NK-92 (cell line): ENCODE data around the gene MRNIP.
"Not testable (repeated sequence)": the region's sequence is repeated elsewhere in the genome, so short reads cannot be mapped to it uniquely, and the experiment has no call there.

Source experiments
- DNase-seq: peaks from one replicate; lab custom pipeline; 2025; ENCODE audit not compliant: unreplicated experiment; lab: John Stamatoyannopoulos, UW

MRNIP gene

DNA sequence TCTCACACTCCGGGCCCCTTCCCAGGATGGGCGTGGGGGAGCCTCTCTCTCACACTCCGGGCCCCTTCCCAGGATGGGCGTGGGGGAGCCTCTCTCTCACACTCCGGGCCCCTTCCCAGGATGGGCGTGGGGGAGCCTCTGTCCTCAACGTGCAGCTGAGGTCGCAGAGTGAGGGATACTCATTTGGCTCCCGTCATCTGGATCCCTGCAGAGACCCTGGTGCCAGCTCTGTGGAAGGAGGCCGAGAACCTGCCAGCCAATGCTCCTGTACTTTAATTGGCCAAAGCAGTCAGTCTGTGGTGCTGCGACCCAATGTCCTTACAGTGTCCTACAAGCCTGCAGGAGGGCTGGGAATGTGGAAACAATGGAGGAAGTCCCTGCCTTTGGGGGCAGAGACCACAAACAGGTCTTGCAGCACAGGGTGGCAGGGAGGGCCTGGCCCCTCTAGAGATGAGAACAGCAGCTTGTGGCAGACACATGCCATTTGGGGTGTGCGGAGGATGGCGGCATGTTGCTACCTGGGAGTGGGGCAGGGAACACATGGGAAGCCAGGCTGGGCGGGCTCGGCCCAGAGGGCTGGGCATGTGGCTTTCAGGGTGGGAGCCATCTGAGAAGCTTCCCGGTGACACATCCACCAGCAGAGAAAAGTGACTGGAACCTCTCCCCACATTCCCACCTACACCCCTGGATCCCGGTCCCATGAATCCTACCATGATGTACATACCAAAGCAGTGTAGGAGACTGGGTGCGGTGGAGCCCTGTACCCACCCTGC is 13.6 kb upstream of the MRNIP start:
- DNase-seq: no peak

DNA sequence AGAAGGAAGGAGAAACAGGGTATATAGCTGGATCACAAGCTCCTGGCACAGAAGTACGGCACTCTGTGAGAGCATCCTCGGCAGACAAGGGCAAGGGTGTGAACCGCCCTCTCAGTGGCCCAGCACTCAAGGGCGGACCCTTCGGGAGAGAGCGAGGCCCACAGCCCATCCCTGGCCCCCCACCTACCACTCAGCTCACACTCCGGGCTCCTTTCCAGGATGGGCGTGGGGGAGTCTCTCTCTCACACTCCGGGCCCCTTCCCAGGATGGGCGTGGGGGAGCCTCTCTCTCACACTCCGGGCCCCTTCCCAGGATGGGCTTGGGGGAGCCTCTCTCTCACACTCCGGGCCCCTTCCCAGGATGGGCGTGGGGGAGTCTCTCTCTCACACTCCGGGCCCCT is 12.9 kb upstream of the MRNIP start:
- DNase-seq: not testable (repeated sequence)

DNA sequence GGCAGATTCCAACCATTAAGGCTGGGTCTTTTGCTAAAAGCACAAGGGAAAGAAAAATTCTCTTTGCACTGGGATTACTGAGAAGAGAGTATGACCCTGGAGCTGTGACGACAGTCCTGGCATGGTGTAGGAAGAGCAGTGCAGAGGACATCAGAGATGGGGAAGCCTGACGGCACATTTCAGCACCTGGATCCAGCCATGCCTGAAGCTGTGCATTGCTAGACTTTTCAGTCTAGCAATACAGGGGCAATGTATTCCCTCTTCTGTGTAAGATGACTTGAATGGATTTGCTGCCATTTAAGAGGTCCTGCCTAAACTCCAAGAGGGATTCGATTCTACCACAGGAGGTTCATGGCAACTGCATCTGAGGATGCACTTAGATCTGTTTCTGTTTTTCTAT is 12.3 kb upstream of the MRNIP start:
- DNase-seq: no peak

DNA sequence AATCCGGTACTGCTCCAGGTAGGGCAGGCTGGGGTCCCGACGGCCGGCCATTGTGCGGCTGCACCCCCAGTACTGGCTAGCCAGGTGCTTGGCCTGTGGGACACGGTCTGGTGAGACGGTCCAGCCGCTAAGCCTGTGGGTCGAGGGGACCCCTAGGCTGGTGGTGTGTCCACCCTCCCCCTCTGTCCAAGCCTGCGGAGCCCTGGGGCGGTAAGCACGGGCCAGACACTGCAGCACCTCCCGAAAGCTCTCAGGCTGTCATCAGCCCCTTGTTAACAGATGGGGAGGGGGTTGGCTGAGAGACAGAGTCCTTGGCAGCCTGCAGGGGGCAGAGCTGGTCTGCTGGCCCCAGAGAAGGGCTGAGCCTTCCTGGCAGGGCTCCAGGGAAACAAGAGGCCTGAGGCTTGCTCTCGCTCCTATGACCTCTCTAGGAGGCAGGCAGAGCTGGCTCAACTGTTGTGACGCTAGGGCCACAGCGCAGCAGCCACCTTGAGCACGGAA is 11.8 kb upstream of the MRNIP start:
- DNase-seq: no peak

DNA sequence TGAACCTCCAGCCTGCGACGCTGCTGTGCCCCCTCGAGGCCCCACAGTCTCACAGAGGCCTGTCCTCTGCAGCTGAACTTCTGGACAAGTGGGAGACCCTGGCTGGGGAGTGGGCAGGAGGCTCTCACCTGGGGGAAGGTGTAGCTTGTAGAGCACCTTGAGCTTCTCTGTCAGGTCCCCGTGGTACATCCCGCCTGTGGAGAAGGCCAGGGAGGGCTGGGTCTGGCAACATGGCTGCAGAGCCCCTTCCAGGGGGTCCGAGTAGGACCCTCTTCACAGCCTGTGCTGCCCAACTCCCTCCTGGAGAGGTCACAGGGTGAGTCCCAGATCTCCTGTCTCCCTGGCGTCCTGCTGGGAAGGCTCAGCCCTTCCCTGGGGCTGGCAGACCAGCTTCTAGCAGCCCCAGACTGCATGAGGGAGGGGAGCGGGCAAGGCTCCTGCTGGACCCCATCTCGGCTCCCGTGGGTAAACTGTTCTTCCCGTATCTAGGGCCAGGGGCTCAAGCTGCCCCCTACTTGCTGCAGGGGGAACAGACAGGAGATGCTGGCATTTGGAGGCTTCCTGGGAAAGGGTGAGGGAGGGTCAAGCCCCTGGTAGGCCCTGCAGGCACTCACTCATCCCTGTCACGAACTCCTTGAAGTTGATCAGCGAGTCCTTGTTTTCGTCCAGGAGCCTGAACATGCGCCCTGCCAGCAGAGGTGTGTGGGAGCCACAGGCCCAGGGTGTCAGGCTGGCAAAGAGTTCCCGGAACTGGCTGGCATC is 11.2 kb upstream of the MRNIP start:
- DNase-seq: no peak

DNA sequence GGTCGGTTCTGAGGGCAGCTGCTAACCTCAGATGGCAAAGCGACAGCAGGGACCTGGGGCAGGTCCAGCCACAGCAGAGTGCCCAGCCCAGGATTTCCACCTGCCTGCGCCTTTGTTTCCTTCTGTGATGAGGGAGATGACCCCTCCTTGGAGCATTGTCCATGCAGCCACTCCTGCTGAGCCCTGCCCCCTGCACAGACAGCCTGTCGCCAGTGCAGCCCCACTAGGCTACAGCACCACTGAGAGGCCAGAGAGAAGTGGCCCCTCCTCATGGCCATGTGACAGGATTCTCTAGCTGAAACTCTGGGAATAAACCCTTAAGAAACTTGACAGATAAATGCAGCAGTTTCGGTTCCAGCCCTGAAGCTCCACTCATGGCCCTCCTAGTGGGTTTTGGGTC is 10.5 kb upstream of the MRNIP start:
- no peak for DNase-seq

DNA sequence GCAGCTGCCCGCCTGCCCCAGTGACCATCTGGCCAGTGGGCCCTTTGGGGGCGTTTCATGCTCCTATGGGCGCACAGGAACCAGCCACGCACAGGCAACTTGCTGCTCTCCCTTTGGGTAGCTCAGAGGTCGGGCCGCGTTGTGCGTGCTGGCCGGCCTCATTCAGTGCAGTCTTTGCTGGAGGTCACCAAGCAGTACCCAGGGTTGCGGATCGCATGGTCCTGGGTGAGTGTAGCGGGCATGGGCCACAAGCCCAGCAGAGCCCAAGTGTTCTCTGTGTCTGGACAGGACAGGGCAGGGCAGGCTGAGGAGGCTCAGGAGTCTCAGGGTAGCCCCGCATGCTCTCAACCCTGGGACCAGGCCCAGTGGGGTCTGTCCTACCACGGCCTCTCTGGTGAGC is 9.9 kb upstream of the MRNIP start:
- no peak for DNase-seq

DNA sequence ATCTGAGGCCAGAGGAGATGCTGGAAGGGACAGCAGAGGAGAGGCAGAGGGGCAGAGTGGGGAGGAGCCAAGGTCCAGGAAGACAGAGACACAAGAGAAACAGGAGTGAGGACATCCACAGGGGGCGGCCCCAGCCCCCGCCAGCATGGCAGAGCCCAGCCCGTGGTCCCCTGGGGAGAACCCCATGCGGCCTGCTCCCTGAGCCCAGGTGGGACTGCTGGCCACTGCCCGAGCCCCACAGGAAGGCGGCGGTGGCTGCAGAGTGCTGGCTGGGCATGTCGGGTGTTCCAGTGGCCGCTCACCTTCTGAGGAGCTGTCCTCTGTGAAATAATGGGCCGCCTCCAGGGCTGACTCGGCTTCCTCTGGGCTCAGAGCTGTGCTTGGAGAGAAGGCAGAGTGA is 8.9 kb upstream of the MRNIP start:
- no peak for DNase-seq

DNA sequence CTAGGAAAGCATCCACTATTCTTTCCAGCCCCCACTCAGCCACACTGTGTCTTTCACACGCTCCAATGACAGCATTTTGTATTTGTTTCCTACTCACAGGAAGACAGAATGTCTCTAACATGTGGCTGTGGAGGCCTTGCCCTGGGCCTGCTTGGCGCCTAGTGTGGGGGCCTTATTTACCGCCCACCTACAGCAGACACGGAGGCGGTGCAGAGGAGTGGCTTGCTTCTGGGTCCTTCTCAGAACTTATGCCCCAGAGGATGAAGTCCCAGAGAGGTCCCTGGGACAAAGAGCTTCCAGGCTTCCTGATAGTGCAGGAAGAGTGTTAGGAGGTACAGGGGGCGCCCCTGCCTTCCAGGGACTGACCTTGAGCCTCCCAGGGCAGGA is 8.5 kb upstream of the MRNIP start:
- no peak for DNase-seq

DNA sequence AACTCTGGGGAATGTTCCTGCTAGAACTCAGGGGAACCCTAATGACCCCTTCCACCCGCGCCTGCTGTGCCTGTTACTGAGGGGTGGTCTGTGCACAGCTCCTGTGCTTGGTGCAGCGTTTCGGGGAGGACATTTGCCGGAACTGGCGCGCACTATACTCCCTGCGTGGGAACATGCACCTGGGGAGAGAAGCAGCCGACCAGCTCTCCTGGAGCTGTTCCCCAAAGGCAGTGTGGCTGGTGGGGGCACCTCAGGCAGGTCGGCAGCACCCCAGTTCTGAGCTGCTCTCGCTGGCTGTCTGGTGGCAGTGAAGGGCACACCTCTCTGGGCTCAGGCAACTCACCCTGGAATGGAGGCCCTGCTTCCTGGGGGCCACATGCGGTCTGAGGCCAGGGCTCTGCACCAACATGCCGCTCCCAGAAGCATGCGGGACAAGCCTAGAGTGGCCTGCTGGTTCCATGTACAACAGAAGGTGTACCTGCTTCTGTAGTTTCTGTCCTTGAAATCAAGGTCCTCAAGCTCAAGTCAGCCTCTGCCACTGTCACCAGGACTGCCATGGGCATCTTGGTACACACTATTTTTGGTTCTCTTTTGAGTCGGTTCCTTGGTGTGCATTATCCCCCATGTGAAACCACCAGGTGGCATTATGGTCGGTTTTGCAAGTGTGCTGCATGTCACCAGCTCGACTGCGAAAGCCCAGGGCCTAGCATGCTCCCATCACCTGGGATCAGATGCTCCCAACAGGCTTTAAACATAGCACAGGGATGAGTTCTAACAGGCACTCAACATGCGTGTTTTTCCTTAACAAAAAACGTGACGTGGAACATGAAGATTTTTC is 7.8 kb upstream of the MRNIP start:
- no peak for DNase-seq

DNA sequence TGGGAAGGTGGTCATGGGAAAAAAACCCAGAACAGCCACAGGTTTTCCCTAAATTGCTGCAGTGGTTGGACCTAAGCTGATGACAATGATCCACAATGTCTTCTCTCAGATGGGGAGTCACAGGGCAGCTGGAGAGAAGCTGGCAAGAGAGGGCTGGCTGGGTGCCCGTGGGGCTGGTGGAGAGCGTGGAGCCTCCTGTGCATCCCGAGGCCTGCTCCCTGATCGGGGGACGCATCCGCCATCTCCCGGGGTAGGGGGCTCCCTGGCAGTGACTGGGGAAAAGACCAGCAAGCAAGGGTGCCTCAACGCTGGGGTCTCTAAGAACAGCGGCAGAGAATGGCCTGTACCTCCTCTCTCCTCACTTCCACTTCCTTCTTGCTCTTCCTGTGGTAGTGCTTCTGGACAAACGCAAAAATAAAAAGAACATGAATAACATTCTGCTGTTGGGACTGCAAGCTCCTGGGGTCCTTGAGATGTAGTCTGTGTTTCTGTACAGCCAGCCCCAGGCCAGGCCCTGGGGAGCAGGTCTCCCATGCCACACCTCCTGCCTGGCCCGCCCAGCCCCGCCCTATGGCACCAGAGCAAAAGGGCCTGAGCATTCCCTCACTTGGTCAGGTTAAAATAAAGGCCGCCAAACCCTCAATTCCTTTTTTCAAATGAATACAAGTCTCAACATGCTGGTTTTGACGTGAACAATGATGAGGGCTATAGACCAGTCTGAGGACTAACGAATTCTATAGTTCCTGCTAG is 7.0 kb upstream of the MRNIP start:
- DNase-seq: no peak

DNA sequence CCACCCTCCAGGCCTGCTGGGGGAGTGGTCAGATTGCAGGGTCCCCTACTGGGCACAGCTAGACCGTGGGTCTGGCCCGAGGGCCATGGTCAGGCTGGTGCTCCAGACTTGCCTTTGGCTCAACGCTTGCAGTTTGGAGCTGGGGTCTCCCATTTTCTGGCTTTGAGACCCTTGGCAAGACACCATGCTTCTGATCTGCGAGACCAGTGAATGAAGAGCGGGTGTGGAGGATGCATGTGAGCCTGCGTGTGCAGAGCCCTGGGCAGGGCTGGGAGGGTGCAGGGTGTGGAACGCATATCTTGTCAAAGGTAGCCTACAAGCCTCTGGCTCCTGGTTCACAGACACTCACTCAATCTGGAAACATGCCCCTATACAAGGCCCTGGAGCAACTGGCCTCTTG is 6.1 kb upstream of the MRNIP start:
- DNase-seq: no peak

DNA sequence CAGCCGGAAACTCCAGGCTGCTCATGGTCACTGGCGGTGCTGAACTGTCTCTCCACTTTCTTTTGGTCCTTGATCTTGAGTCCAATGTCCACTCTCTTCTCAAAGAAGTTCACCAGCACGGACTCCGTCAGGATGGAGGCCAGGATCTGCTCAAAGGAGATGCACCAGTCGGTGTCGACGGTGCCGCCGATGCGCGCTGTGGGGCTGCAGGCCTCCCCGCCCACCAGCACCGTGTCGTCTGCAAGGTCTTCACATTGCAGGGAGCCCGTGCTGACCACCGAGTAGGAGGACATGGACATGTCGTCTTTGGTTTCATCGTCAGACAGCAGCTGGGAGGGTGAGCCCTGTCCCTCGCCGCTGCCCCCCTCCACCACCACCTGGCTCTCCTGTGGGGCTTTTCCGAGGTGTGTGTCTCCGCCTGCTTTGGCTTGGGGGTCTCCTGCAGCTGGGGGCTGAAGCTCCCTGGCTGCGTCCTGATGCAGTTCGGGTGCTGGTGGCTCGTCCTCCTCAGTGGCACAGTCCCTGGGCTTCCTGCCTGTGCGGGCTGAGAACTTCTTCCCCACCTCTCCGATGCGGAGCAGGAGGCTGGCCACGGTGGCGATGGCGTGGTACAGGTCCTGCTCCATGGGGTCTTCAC is 5.0 kb upstream of the MRNIP start:
- DNase-seq: no peak

DNA sequence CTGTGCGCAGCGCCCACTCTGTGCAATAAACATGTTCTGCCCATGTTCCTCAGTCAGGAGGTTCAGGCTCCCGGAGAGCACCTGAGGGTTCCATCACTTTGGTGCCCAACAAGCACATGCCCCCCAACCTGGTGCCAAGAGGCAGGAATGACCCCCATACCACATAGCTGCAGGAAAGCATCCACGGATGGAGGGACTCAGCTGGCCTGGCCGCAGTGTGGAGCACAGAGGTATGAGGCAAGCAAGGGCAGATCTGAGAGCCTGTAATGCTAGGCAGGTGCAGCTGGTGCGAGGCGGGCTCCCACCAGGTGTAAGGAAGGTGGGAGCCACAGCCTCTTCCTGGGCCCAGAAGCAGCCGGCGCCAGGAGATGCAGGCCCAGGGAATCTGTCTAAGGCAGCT is 4.3 kb upstream of the MRNIP start:
- DNase-seq: no peak

DNA sequence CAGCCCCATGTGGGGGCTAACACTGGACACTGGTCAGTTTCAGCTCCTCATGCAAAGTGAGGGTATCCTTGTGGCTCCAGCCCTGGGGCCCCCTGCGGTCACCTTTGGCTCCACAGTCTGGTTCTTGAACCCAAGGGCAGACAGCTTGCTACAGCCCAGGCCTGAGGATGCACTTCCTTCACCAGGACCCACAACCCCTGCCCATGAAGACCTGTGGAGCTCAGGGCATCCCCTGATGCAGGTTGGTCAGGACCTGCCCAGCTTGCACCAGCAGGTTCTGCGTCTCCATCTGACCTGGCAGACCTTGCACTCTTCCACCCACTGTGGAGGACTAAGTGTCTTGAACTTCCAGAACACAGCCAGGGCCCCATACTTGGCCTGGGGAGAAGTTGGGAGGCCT is 3.7 kb upstream of the MRNIP start:
- DNase-seq: no peak

DNA sequence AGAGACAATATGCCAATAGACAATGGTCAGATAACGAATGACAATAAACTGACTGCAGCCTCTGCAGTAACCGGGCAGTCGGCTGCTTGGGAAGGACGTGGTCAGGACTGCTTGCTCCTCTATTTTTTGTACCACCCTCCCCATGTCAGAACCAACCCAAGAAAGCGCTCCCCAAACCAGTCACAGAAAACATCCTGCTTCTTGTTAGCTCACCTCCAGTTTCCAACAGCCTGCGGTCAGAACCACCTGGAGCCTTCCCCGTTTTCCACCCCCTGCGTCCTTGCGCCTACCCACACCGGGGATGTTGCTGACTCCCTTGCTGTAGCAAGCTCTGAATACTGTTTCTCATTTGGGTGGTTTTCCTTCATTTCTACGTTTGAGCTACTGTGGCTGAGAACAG is 1.7 kb upstream of the MRNIP start:
- no peak for DNase-seq

DNA sequence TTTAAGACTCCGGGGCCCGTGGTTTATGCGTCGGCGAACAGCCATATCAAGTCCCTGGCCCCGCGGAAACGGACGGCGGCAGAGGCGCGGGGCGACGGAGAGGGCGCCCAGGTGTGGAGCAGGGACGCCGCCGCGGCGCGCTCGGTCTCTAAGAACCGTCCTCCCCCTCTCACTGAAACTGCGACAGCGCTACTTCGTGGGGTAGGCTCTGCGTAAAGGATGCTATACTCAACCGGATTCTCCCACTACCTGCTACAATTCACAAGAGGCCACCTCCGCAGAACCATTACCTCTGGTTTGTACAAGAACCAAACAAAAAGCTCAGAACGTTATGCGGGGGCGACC is 404 bp downstream of the MRNIP start:
- no peak for DNase-seq

DNA sequence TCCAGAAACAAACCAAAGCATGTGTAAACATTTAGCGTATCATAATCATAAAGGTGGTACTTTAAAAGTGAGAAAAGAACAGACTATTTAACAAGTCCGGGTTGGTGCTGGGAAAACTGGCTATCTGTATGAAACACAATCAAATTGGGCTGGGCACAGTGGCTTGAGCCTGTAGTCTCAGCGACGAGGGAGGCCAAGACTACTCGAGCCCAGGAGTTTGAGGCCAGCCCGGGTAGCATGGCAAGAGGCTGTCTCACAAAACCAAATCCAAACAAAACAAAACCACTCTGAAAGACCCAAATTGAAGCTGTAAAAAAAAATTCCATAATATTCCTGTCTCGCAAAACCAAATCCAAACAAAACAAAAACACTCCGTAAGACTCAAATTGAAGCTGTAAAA is 4.3 kb downstream of the MRNIP start:
- no peak for DNase-seq

DNA sequence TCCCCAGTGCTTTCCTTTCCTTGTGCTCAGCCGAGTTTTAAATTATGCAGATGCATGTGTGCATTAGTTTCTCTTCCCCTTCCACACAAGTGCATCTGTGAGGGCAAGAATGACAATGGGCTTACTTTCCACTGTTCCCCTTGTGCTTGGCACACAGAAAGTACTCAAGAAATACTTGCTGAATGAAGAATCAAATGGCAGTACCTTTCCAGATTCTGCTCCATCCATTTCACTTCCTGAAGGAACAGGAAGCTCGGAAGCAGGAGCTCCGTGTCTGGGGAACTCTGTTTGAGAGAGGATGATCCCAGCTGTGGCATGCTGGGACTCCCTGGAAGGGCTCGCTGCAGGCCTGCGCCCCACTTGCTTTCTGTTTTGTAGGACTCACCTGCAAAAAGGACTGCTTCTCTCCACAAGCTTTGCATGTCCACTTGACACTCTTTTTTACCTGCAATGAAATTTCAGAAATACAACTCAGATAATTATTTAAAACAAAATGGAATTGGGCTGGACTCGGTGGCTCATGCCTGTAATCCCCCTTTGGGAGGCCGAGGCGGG is 5.5 kb downstream of the MRNIP start:
- DNase-seq: no peak

DNA sequence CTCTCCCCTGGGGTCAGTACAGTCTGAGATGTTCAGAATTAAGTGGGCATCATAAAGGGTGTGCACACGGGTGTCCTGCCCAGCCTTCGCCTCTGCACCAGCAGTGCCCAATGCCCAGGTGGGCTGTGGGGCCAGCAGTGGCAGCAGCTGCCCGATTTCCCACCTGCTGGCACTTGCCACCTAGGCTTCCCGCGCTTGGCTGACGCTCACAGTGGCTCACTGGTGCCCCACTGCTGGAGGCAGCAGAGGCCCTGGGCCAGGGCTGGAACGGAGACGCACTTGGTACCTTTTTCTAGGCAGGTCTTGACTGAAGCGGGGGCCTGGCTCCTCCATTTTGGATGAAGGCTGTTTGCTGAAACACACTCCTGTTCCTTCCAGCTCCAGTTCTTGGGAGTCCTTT is 17.0 kb downstream of the MRNIP start:
- DNase-seq: no peak
